ENCODE data around the gene ADGRL1.
"Not testable (repeated sequence)": the region's sequence is repeated elsewhere in the genome, so short reads cannot be mapped to it uniquely, and the experiment has no call there.

The ADGRL1 gene

DNA sequence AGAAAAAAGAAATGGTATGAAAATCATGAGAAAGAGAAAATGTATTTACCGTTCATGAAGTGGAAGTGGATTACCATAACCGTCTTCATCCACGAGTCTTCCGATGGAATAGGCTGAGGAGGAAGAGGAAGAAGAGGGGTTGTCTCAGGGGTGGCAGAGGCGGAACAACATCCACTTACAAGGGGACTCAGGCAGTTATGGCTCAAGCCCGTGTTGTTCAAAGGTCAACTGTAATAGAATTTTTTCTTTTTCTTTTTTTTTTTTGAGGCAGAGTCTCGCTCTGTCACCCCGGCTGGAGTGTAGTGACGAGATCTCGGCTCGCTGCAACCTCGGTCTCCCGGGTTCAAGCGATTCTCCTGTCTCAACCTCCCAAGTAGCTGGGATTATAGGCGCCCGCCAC lies 16.9 kb upstream of the ADGRL1 start:
- peak in 2 of 10 donors; percentile 19 to 78 for DNase-seq
- intact Hi-C loops (cut with DNase I): no loop called here

DNA sequence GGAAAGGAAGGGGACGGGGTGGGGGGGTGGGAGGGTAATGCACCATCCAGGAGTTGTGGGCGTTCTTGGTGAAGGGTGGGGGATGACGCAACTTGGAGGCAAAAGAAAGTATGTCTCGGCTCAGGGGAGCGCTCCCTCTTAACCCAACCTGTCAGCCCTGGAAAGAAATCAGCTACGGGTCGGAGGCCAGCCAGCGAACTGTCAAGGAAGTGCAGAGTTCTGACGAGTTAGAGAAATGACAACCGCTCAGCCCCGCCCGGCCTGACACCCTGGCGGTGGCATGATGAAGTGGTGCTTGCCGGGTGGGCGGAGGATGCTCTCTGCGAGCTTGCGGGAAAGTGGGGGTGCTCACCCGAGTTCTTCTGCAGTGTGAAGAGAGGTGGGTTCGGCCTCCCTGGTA lies 15.4 kb upstream of the ADGRL1 start:
- intact Hi-C loops (cut with DNase I): not testable (repeated sequence)
- DNase-seq: peak in 4 of 10 donors; percentile 52 to 82 (median 78)

DNA sequence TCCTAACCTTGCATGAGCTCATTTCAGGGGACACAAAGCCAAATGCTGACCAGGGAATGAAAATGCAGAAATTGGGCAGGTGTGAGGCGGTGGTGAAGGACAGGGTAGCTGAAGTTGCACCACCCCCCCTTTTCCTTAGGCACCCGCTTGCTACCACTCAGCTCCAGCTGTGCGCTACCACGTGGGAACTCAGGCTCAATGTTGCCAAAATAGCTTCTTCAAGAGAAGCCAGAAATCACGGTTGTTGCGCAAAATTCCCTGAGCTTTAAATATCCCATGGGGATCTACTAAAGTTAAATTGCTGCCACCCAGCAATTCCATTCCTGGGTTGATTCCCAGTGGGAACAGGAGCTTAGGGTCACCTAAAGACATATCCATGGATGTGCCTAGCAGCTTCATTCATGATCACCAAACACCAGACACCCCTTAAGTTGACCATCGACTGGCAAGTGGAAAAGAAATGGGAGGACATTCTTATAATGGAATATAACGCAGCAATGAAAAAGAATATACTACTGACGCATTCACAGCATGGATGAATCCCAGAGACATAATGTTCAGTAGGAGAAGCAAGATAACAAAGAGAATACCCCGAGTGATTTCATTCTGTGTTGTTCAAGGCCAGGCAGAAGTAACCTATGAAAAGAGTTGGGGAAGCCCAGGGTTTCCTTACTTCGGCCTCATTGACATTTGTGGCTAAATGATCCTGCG lies 12.8 kb upstream of the ADGRL1 start:
- peak in 4 of 10 donors; percentile 30 to 81 (median 68) for DNase-seq
- intact Hi-C loops (cut with DNase I): no loop called here

DNA sequence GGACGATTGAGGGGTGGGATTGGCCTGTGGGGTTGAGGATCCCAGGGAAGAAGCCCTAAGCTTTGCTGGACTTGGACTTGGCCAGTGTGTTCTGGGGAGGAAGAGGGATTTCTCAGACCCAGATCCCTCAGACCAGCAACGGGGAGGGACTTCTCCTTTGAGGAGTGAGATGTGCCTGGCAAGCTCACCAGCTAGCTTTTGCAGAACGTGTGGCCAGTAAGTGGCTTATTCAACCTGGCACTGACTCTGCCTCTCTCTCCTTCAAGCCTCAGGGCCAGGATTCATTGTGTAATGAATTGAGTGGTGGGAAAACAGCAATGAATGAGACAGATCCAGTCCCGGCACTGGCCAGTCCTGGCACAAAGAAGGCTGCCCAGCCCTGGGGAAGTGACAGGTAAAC lies 11.9 kb upstream of the ADGRL1 start:
- intact Hi-C loops (cut with DNase I): not testable (repeated sequence)
- DNase-seq: peak in 3 of 10 donors; percentile 45 to 78 (median 57)

DNA sequence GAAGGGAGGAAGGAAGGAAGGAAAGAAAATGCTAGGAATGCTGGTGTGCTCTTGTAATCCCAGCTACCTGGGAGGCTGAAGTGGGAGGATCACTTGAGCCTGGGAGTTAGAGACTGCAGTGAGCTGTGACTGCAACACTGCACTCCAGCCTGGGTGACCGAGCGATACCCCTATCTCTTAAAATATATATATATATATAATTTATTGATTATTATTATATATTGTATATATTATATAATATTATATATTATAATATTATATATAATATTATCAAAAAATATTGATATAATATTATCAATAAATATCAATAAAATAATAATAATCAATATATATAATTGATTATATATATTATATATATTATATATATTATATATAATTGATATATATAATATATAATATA lies 8.6 kb upstream of the ADGRL1 start:
- intact Hi-C loops (cut with DNase I): no loop called here
- DNase-seq: peak in 1 of 10 donors; percentile 13

DNA sequence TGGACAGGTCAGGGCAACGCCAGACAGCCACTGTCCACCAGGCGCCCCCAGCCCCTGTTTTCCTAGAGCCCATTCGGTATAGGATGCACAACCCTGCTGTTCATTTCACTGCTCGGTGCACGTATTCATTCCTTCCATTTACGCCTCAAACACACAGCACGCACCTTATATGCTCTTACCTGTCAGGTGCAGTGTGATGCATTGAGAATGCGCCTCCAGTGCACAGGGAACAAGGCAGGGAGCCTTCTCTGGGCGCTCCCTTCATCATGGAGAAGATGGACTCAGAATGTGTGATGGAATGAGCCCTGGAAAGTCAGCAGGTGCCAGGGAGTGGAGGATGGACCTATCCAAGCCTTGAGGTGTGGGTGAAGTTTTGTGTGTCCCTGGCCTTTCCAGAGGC lies 4.2 kb upstream of the ADGRL1 start:
- intact Hi-C loops (cut with DNase I): not testable (repeated sequence)

DNA sequence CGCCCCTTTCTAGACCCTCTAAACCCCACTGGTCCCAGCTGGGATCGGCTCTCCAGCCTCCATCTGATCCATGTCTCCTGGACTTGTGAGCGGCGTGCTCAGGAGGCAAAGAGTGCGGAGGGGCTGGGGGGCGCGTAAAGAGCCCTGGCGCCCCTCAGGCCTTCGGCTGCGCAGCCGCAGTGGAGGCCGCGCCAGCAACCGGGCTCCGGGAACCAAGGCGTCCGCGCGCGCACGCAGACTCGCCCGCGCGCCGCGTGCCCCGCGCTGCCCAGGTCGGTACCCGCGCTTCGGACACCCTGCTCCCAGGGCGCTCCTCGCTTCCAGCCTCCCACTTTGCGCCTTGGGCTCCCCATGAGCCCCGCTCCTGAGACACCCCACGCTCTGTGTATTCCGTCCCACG lies 3.4 kb upstream of the ADGRL1 start:
- intact Hi-C loops (cut with DNase I): loop anchor here (5.0 kb wide), 1 partner anchor 57 kb away; no protein-coding TSS in a partner anchor
- DNase-seq: peak in 4 of 10 donors; percentile 17 to 92 (median 62)

More for the DNA sequence above, 4.2 kb upstream of the ADGRL1 start:
- DNase-seq: not testable (repeated sequence)

DNA sequence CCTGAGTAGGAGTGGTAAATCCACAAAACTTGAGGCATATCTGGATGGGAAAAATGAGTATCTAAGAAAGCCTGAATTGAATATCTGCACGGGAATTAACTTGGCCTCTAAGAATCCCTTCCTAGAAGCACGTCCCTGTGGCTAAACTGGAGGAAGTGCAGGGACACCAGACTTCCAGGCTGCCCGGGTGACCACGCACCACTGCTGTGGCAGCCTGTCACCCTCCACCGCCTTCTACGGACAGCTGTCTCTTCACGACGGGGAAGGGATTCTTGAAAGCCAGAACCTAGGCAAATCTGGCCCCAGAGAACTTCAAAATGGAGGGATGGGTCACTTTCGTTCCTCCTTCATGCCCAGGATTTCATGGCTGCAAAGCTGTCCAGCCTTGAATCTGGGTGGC lies 2.5 kb upstream of the ADGRL1 start:
- intact Hi-C loops (cut with DNase I): loop anchor here (5.0 kb wide), 1 partner anchor 56 kb away; no protein-coding TSS in a partner anchor
- DNase-seq: peak in 1 of 10 donors; percentile 59

DNA sequence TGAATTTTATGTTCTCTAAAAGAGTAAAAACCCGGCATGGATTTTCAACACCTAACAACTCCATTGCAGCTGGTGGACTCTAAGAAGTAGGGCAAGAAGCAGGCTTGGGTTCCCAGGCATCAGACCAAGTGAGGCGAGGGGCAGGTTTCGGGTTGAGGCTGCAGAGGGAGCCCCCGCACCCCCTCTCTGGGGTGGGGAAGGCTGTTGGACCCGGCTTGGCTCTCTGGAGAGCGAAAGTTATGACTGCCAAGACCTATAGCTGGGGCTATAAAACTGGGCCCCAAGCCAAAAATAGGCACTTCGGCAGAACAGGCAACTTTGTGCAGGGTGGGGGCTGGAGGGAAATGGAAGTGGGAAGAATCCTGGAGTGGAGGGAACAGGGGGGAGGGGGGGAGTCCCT lies 1.8 kb upstream of the ADGRL1 start:
- intact Hi-C loops (cut with DNase I): loop anchor here (5.0 kb wide), 1 partner anchor 55 kb away; no protein-coding TSS in a partner anchor
- peak in 1 of 10 donors; percentile 73 for DNase-seq

DNA sequence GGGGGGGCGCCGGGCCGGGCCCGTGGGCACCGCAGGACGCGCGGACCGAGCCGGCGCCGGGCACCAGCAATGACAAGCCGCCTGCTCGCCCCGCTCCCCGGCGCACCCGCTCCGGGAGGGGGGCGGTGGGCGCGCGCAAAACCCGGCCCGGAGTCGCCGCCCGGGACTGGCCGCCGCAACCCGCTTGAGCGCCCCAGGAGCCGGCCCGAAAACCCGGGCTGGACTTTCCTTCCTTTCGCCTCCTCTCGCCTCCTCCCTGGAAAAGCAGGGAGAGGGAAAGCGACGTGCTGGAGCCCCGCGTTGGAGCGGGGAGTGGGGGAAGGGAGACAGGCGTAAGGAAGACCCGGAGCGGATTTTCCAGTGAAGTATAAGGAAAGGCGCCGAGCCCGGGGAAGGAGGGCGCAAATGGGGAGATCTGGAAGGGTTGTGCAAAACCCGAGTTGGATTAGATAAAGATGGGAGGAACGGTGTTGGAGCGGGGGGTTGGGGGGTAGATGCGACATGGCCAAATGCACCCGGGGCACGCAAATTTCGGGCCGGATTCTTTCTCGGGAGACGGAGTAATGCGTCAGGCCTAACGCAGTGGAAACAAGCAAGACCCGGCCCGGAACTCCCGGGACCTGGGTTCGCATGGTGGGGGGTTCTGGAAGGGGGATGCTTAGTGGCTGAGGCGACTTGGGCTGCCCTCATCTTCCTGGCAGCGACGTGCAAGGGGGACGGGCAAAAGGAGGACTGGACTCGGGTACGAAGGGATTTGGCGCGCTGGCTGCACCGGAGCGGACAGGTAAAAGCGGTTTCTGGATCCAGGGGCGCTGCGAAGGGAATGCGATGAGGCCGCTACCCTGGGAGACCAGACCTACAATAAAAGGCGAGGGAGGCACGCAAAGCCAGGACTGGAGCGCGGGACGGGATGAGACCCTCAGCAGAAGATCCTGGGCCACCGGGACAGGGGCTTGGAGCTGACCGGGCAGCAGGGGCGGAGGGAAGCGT lies 1.1 kb upstream of the ADGRL1 start:
- intact Hi-C loops (cut with DNase I): loop anchor here (5.0 kb wide), 1 partner anchor 55 kb away; no protein-coding TSS in a partner anchor

DNA sequence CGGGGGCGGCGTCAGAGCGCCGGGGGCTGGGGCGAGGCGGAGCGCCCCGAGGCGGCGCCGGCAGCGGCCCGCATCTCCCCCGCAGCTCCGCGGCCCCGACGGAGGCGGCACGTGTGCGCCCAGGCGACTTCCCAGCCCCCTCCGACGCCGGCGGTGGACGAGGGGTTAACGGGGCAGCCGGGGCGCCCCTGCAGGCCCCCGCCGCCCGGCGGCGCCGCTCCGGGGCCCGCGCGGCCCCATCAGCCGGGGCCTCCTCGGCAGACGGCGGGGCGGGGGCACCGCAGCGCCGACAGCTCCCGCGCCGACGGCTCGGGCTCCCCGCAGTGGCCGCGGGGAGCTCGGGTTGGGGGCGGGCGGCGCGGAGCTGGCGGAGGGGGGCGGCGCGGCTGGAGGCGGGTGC lies 339 bp upstream of the ADGRL1 start:
- intact Hi-C loops (cut with DNase I): loop anchor here (5.0 kb wide), 1 partner anchor 54 kb away; no protein-coding TSS in a partner anchor

More for the DNA sequence above, 1.1 kb upstream of the ADGRL1 start:
- peak; percentile 89 to 99 (median 90) for DNase-seq

DNA sequence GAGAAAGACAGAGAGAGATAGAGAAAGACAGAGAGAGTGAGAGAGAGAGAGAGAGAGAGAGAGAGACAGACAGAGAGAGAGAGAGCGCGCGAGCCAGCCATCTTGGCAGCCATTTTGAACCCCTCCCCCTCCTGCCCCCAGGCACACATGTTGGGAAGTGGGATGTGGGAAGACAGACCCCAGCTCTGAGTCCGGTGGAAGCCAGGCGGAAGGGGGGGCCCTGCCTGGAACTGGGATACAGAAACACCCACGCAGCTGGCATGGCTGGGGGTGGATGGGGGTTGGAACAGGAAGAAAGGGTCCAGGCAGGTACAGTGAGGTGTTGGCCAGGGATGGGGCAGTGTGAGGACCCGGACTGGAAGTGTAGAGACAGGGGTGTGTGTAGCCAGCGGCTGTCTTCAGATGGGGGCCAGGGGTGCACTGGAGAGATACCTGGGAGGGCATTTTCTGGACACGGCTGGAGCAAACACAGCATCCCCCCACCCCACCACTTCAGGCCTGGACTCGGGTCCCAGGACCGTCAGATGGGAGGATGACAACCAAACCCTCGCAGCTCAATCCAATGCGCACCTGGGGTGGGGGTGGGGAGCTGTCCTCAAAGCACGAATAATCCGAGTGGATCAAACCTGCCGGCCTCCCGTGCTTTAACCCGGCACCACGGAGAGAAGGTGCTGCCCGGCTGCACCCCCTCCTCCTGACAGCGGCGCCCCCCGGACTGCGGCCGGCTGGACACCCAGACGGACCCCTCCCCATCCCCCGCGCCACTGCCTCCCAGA lies 1.1 kb downstream of the ADGRL1 start:
- DNase-seq: peak in 2 of 10 donors; percentile 44 to 77
- intact Hi-C loops (cut with DNase I): loop anchor here (5.0 kb wide), 1 partner anchor 53 kb away; no protein-coding TSS in a partner anchor

More for the DNA sequence above, 339 bp upstream of the ADGRL1 start:
- DNase-seq: peak in 1 of 10 donors; percentile 6

DNA sequence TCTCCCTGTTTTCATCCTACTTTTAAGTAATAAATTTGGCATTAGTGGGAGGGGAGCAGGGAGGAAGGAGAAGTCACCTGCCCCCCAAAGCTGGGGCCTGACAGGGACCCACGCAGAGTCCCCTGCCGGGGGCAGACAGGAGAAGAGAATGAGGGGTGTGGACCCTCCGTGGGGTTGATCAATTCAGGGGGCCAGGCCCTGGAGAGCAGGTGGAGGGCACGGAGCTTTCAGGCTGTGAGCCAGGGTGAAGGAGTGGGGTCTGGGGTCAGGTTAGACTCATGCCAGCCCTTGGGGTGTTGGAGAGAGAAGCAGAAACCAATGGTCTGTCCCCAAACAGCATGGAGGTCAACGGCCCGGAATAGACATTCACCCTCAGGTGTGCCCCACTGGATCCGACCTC lies 1.8 kb downstream of the ADGRL1 start:
- DNase-seq: peak in 1 of 10 donors; percentile 46

DNA sequence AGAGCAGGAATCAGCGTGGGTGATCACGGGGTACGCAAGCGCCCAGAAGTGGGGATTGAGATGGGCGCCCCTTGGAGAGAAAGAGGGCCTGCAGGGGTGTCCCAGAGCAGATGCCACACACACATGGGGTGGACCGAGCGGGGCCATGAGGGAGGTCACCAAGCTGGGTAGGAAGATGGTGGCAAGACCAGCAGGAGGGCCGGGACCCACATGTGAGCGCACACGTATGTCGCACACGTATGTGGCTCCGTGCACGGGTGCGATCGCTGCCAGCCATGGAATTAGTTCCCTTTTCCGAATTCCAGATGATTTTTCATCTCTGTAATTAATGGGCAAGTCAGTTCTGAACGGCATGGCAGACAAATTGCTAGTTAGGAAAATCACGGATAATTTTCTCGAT lies 2.2 kb downstream of the ADGRL1 start:
- intact Hi-C loops (cut with DNase I); DNase-seq: not testable (repeated sequence)

More for the DNA sequence above, 1.8 kb downstream of the ADGRL1 start:
- intact Hi-C loops (cut with DNase I): not testable (repeated sequence)

DNA sequence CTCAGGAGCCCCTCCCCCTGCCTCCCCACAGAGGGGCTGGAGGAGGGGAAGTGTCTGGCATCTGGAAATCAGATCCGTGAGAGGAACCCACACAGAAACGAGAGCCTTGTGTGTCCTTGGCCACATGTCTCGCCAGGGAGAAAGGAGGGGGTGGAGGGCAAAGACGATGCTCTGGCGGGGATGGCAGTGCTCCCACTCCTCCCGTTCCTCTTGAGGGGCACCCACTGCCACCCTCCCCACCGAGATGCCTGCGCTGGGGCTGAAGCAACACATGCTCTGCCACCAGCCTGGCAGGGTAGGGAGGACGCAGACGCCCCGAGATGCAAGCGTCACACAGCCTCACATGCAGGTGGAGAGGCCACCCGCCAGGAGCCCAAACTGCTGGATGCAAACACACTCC lies 2.8 kb downstream of the ADGRL1 start:
- peak in 2 of 10 donors; percentile 24 to 86 for DNase-seq
- intact Hi-C loops (cut with DNase I): no loop called here

DNA sequence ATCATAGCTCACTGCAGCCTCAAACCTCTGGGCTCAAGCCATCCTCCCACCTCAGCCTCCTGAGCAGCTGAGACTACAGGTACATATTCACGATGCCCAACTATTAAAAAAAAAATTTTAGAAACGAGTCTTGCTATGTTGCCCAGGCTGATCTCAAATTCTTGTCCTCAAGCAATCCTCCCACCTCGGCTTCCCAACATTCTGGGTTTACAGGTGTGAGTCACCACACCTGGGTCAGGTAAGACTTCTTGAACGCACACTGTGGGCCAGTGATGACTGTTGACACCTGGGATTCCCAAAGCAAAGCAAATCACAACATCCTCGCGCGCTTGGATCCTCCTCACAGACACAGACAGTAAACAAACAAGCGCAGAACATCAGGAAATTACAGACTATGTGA lies 4.5 kb downstream of the ADGRL1 start:
- DNase-seq: peak in 1 of 10 donors; percentile 30
- intact Hi-C loops (cut with DNase I): not testable (repeated sequence)

DNA sequence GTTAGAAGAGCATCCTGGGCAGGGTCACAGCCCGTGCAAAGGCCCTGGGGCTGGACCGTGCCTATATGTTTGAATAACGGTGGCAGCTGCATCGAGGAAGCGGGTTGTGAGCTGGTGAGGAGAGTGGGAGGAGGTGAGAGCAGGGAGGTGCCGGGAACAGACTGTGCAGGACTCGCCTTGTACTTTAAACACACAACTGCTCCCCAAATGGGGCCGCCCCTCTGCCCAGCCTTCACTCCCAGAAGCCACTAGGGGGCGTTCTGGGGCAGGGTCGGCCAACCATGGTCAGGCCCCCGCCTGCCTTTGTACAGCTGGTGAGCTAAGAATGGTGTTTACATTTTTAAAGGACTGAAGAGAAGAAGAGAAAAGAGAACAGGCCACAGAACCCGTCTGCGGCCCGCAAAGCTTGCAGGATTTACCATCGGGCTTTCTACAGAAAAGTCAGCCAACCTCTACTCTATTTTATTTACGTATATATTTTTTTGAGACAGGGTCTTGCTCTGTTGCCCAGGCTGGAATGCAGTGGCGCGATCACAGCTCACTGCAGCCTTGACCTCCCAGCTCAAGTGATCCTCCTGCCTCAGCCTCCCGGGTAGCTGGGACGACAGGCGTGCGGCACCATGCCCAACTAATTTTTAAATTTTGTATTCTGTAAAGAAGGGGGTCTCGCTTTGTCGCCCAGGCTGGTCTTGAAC lies 5.7 kb downstream of the ADGRL1 start:
- intact Hi-C loops (cut with DNase I): not testable (repeated sequence)
- peak in 6 of 10 donors; percentile 44 to 93 (median 74) for DNase-seq

DNA sequence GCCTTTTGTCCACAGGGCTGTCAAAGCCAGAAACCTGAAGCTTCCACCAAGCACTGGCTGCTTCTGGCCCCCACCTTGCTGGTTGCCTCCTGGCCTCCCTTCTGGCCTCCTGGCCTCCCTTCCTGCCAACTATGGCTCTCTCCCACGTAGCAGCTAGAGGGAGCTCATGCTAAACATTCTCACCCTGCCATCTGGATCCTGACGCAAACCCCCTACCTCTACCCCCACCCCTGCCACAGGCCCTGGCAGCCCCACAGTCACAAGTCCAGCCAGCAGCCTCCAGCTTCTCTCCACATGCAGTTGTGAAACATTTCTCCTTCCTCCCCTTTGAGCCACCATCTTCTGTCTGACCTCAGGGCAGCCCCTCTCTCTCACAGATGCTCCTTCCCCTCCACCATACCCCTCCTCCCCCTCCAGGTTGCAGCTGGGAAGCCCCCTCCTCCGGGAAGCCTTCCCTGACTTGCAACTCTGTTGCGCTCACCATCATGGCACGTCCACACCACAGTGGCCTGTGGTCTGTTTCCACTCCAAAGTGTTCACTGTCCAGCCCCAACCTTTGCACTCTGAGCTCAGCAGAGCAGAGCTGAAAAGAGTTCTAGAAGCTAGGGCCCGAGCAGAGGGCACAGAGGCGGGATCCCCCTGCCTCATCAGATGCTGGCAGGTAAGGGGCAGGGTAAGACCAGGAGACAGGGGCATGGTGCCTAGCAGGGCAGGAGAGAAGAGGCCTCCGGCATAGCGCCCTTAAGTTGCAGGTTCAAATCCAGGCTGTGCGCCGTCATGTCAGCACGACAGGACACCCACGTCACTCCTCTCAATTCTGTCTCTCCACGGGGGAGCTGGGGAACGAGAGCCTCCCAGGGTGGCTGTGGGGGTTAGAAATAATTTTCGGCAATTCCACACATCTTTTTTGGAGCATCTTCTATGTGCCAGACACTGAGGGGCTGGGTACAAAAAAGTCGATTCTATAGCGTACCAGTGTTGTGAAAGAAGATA lies 7.3 kb downstream of the ADGRL1 start:
- intact Hi-C loops (cut with DNase I): loop anchor here (5.0 kb wide), 1 partner anchor 149 kb away; no protein-coding TSS in a partner anchor
- no peak for DNase-seq

Data from posterior cingulate gyrus (tissue), 11 donors.